GM18867 (cell line): ENCODE data around the gene LEMD1.

Experiments
- ATAC-seq: cut with Tn5 transposase; IDR thresholded peaks from one replicate; pipeline ENCODE4 v1.9.1; 2021; ENCODE audit warnings: mild to moderate bottlenecking, moderate library complexity; ENCODE audit not compliant: unreplicated experiment

LEMD1 gene

GRCh38 chr1:205421798-205422197, at the start of gene LEMD1:
Gene LEMD1, minus strand, starts transcription at chr1:205422056. Its CDS starts 1,520 bp downstream, at chr1:205420536.
- no peak for ATAC-seq

- no peak for ATAC-seq
Measured at GRCh38 chr1:205470131-205470530, 48.3 kb upstream of the LEMD1 start.

- no peak for ATAC-seq
Measured at GRCh38 chr1:205466595-205467220, 44.9 kb upstream of the LEMD1 start.

GRCh38 chr1:205465392-205465791, 43.5 kb upstream of the LEMD1 start:
- no peak for ATAC-seq

GRCh38 chr1:205458777-205459566, 37.1 kb upstream of the LEMD1 start:
- no peak for ATAC-seq

- ATAC-seq: no peak
Measured at GRCh38 chr1:205456868-205457745, 35.3 kb upstream of the LEMD1 start.

GRCh38 chr1:205456383-205456867, 34.6 kb upstream of the LEMD1 start:
- no peak for ATAC-seq

GRCh38 chr1:205455581-205456382, 33.9 kb upstream of the LEMD1 start, which contains the start of gene BLACAT1:
Gene BLACAT1, minus strand, starts transcription at chr1:205456045.
- no peak for ATAC-seq

- no peak for ATAC-seq
Measured at GRCh38 chr1:205454903-205455335, 33.1 kb upstream of the LEMD1 start.

- ATAC-seq: no peak
Measured at GRCh38 chr1:205453466-205453865, 31.6 kb upstream of the LEMD1 start.

- no peak for ATAC-seq
Measured at GRCh38 chr1:205452933-205453332, 31.1 kb upstream of the LEMD1 start.

- no peak for ATAC-seq
Measured at GRCh38 chr1:205452364-205452763, 30.5 kb upstream of the LEMD1 start.

GRCh38 chr1:205451759-205452164, 29.9 kb upstream of the LEMD1 start:
- ATAC-seq: no peak

GRCh38 chr1:205451202-205451601, 29.3 kb upstream of the LEMD1 start:
- no peak for ATAC-seq

GRCh38 chr1:205450448-205450847, 28.6 kb upstream of the LEMD1 start:
- no peak for ATAC-seq

GRCh38 chr1:205449750-205450443, 28.0 kb upstream of the LEMD1 start:
- ATAC-seq: no peak

- no peak for ATAC-seq
Measured at GRCh38 chr1:205449254-205449749, 27.4 kb upstream of the LEMD1 start.

- ATAC-seq: no peak
Measured at GRCh38 chr1:205448540-205449253, 26.8 kb upstream of the LEMD1 start.
